ENCODE results near the gene PRKACG. TPM values are rescaled to one million over a fixed set of nuclear protein-coding genes. Genes with fewer than 3 reads are reported as not detected.

The PRKACG gene
- total and polyA plus RNA-seq, 2 of the 8 experiments (the other 6 are each of a cell fraction or from before 2014, with no cell fraction given), result not detected

DNA sequence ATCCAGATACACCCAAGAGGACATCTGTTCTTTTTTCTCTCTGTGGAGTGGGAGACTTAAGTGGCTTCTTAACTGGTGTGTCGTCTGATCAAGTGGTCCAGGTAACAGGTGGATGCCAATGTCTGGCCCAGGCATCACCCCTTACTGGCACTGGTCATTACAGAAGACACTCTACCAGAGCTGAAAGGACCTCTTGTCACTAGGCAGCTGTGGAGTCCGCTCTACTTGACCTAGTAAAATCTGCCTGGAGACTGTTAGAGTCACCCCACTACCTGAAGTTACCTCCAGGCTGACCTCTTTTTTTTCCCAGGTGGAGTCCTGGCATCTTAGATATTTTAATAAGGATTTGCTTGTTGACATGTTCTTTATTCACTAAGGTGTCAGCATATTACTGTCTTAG is 44.2 kb upstream of the PRKACG start:
- H2AK5ac ChIP-seq (ENCODE audit: low read depth, low read length), result no peak overlapping the region
- H3K4ac ChIP-seq (replicated peaks; ENCODE audit: insufficient read length, low read depth, low read length), result no peak overlapping the region
- H3K9ac ChIP-seq (replicated peaks in 1 of 4; ENCODE audit: extremely low read depth in 1 of 4, low read depth in 3 of 4, low read length in 3 of 4), result no peak overlapping the region
- no peak overlapping the region for H2BK20ac ChIP-seq (ENCODE audit: low read length)
- H4K20me1 ChIP-seq (replicated peaks in 1 of 2; ENCODE audit: control insufficient read depth in 1 of 2, insufficient read depth in 2 of 2, low read length in 2 of 2), result peaks cover 0 to 4% of the 10 kb centered on the region in 2 experiments
- peaks cover 0 to 7% (median 2%) of the 10 kb centered on the region in 4 experiments; a peak in 4 of 7 replicates for H3K4me1 ChIP-seq (replicated peaks in 1 of 4; ENCODE audit: control insufficient read depth in 3 of 4, insufficient read depth in 4 of 4, low read length in 3 of 4)
- no peak for DNase-seq (ENCODE audit: low read depth in 1 of 2, low spot score in 2 of 2)
- no peak for FAIRE-seq
- H3K18ac ChIP-seq (ENCODE audit: extremely low read depth, low read length), result no peak overlapping the region
- H2AFZ ChIP-seq (ENCODE audit: low read length), result no peak overlapping the region
- H3K36me3 ChIP-seq (ENCODE audit: control insufficient read depth in 2 of 4, insufficient read depth in 4 of 4, low read length in 3 of 4), result peaks cover 0 to 15% (median 8%) of the 10 kb centered on the region in 4 experiments; a peak in 6 of 8 replicates
- H4K91ac ChIP-seq (replicated peaks; ENCODE audit: insufficient read length, low read length), result no peak overlapping the region
- no peaks in the 10 kb centered on the region for H3K27me3 ChIP-seq (replicated peaks in 1 of 4; ENCODE audit: control insufficient read depth in 3 of 4, extremely low read depth in 1 of 4, insufficient read depth in 3 of 4, low read length in 3 of 4)
- H2BK5ac ChIP-seq (ENCODE audit: low read depth, low read length), result no peak overlapping the region
- no peak overlapping the region for H2BK12ac ChIP-seq (ENCODE audit: low read depth, low read length)
- ChIA-PET CTCF (ENCODE audit: partially characterized antibody) (interaction anchor here (1.3 to 10.8 kb wide), 4 partner anchors 13 to 135 kb away, joined by 3 to 100 read pairs (median 16); no protein-coding TSS in a partner anchor), POLR2A (ENCODE audit: partially characterized antibody) (interaction anchor here (6.5 kb wide), 1 partner anchor 64 kb away, joined by 32 read pairs; no protein-coding TSS in a partner anchor)
- H3K79me2 ChIP-seq (ENCODE audit: control insufficient read depth in 1 of 2, insufficient read depth in 2 of 2, low read length in 2 of 2), result 0 out of 4 replicates have a peak, but pooled peaks cover 0 to 3% of the 10 kb centered on the region in 2 experiments
- no peak overlapping the region for H3K56ac ChIP-seq (replicated peaks; ENCODE audit: insufficient read length, low read depth, low read length)
- WGBS, 2 experiments (ENCODE audit: extremely low coverage in 1 of 2, insufficient coverage in 1 of 2, insufficient read length in 1 of 2, insufficient replicate concordance in 2 of 2, low coverage in 1 of 2, low lambda C conversion rate in 2 of 2, missing lambda C conversion rate in 1 of 2), result 93% methylated on average over 2 of the region's 2 CpGs; no CpG with 5 or more reads in 1 of the 2 experiments
- no peak overlapping the region for H4K8ac ChIP-seq (ENCODE audit: extremely low read depth, insufficient read depth, low read length)
- H3K4me3 ChIP-seq (ENCODE audit: extremely low read depth in 1 of 4, insufficient read depth in 2 of 4, low read depth in 3 of 4, low read length in 4 of 4), result no peak overlapping the region
- H3K79me1 ChIP-seq (ENCODE audit: low read depth, low read length), result 0 out of 2 replicates have a peak, but pooled peaks cover 5% of the 10 kb centered on the region
- no peaks in the 10 kb centered on the region for H3K9me3 ChIP-seq (ENCODE audit: insufficient read depth in 2 of 2, low read depth in 1 of 2, low read length in 1 of 2)
- no peak overlapping the region for H2BK15ac ChIP-seq (ENCODE audit: low read length)
- no peaks in the 10 kb centered on the region for H3K23me2 ChIP-seq (ENCODE audit: low read depth, low read length)
- H3K27ac ChIP-seq (ENCODE audit: low read depth, low read length), result no peak overlapping the region
- no peak overlapping the region for H2BK120ac ChIP-seq (replicated peaks; ENCODE audit: low read depth, low read length)
- H3K23ac ChIP-seq (ENCODE audit: insufficient read length), result no peak overlapping the region
- H3K14ac ChIP-seq (ENCODE audit: insufficient read length), result no peak overlapping the region
- no peak overlapping the region for H3K4me2 ChIP-seq (ENCODE audit: insufficient read depth in 1 of 2, low read depth in 2 of 2, low read length in 2 of 2)
- no peak overlapping the region for H4K5ac ChIP-seq (ENCODE audit: insufficient read length, low read depth, low read length)
- no peak for TF ChIP-seq ZNF274 (IDR thresholded peaks at IDR 0.05; ENCODE audit: borderline replicate concordance, extremely low read depth, low read length)
- TF ChIP-seq TCF12 (IDR thresholded peaks at IDR 0.05; ENCODE audit: low read depth, low read length), result no peak

All from H1 (cell line).